Neural cell (in vitro differentiated cells): Measurements from ENCODE around the gene L1CAM. TPM values are rescaled to one million over a fixed set of nuclear protein-coding genes. Genes with fewer than 3 reads are reported as not detected.

ENCODE experiments used
- H2AFZ ChIP-seq: fragments of 200-600, 300-800 bp; sonication (generic), shearing (Covaris generic); 2 replicates; pipeline ENCODE4 v1.6.0; 2014; ENCODE audit warnings: low read depth, mild to moderate bottlenecking, antibody characterized with exemption, low read length, moderate library complexity
- H3F3A ChIP-seq: fragments of 200-600 bp; shearing (Covaris generic); 2 replicates; pipeline ENCODE4 v1.6.1; 2016; ENCODE audit warnings: mild to moderate bottlenecking, moderate library complexity, mixed read lengths, antibody characterized with exemption, low read length; ENCODE audit not compliant: insufficient read depth, poor library complexity, severe bottlenecking
- H3K27ac ChIP-seq: fragments of 200-600, 300-800 bp; sonication (generic), shearing (Covaris generic); 2 replicates; pipeline ENCODE4 v1.5.1; 2014; ENCODE audit warnings: mild to moderate bottlenecking, low read length, moderate library complexity
- H3K27me3 ChIP-seq: fragments of 300-800, 200-600 bp; sonication (generic), shearing (Covaris generic); 2 replicates; pipeline ENCODE4 v1.6.0; 2014; ENCODE audit warnings: mild to moderate bottlenecking, low read depth, low read length, moderate library complexity; ENCODE audit not compliant: insufficient read depth
- H3K36me3 ChIP-seq: fragments of 300-800, 200-600 bp; sonication (generic), shearing (Covaris generic); 2 replicates; pipeline ENCODE4 v1.5.1; 2014; ENCODE audit warnings: mild to moderate bottlenecking, antibody characterized with exemption, low read length, moderate library complexity; ENCODE audit not compliant: insufficient read depth
- H3K4me2 ChIP-seq: fragments of 300-800, 200-600 bp; sonication (generic), shearing (Covaris generic); 2 replicates; pipeline ENCODE4 v1.6.0; 2014; ENCODE audit warnings: mild to moderate bottlenecking, low read length
- H3K4me3 ChIP-seq: fragments of 300-800, 200-600 bp; sonication (generic), shearing (Covaris generic); 2 replicates; pipeline ENCODE4 v1.5.1; 2014; ENCODE audit warnings: mild to moderate bottlenecking, low read length, moderate library complexity
- H3K79me2 ChIP-seq: fragments of 200-600 bp; shearing (Covaris generic); replicated peaks from 2 replicates; pipeline ENCODE4 v1.6.0; 2014; ENCODE audit warnings: mild to moderate bottlenecking, low read length, moderate library complexity; ENCODE audit not compliant: insufficient read depth
- H3K9ac ChIP-seq: fragments of 300-800, 200-600 bp; sonication (generic), shearing (Covaris generic); 2 replicates; pipeline ENCODE4 v1.6.1; 2016; ENCODE audit warnings: mild to moderate bottlenecking, low read length, mixed read lengths
- H3K9me2 ChIP-seq: fragments of 200-600 bp; shearing (Covaris generic); 2 replicates; pipeline ENCODE4 v1.6.1; 2016; ENCODE audit warnings: mild to moderate bottlenecking, low read length, mixed read lengths; ENCODE audit not compliant: insufficient read depth
- H3K9me3 ChIP-seq: fragments of 200-600, 300-800 bp; sonication (generic), shearing (Covaris generic); 2 replicates; pipeline ENCODE4 v1.6.1; 2016; ENCODE audit warnings: mild to moderate bottlenecking, mixed run types, low read length, moderate library complexity, mixed read lengths
- H4K20me1 ChIP-seq: fragments of 200-600 bp; shearing (Covaris generic); 2 replicates; pipeline ENCODE4 v1.6.1; 2016; ENCODE audit warnings: mild to moderate bottlenecking, mixed run types; ENCODE audit not compliant: insufficient read depth
- EP300 ChIP-seq: fragments of 450-650 bp; conservative IDR thresholded peaks from 2 replicates; pipeline ENCODE4 v1.6.1; 2014; ENCODE audit warnings: antibody characterized with exemption, mild to moderate bottlenecking, moderate library complexity; ENCODE audit not compliant: poor library complexity, severe bottlenecking
- EZH2 ChIP-seq: fragments of 200-600, 300-800 bp; shearing (Covaris generic), sonication (generic); IDR thresholded peaks from 2 replicates; pipeline ENCODE4 v1.6.1; 2014; ENCODE audit warnings: antibody characterized with exemption, low read length, borderline replicate concordance, mild to moderate bottlenecking; ENCODE audit not compliant: insufficient read depth, poor library complexity, severe bottlenecking
- MXI1 ChIP-seq: fragments of 450-650 bp; conservative IDR thresholded peaks from 2 replicates; pipeline ENCODE4 v1.6.1; 2014; ENCODE audit warnings: antibody characterized with exemption, mild to moderate bottlenecking; ENCODE audit not compliant: poor library complexity, severe bottlenecking
- POLR2AphosphoS5 ChIP-seq: IDR thresholded peaks from 2 replicates; pipeline ENCODE4 v1.6.1; 2012
- RAD21 ChIP-seq: fragments of 450-650 bp; conservative IDR thresholded peaks from 2 replicates; pipeline ENCODE4 v1.6.1; 2014; ENCODE audit warnings: antibody characterized with exemption, mild to moderate bottlenecking, moderate library complexity
- SMC3 ChIP-seq: fragments of 450-650 bp; conservative IDR thresholded peaks from 2 replicates; pipeline ENCODE4 v1.6.1; 2014; ENCODE audit warnings: antibody characterized with exemption, mild to moderate bottlenecking, moderate library complexity; ENCODE audit not compliant: poor library complexity
- TAF1 ChIP-seq: IDR thresholded peaks from 2 replicates; pipeline ENCODE4 v1.6.1; 2012; ENCODE audit warnings: low read depth
- polyA plus RNA-seq: library from polyadenylated mRNA; depleted of rRNA; stranded (reverse); fragments of >200 nt; gene quantifications from 2 replicates; pipeline ENCODE4 v1.2.3, GENCODE V29; 2014
- TF ChIP-seq, protein P1 (sequence below): IDR thresholded peaks from 2 replicates; pipeline ENCODE4 v1.6.1; 2012; ENCODE audit warnings: borderline replicate concordance
- TF ChIP-seq, protein P2 (sequence below): fragments of 450-650 bp; IDR thresholded peaks from 2 replicates; pipeline ENCODE4 v1.5.1; 2014; ENCODE audit warnings: antibody characterized with exemption, mild to moderate bottlenecking, moderate library complexity; ENCODE audit not compliant: poor library complexity, severe bottlenecking

The L1CAM gene
- polyA plus RNA-seq, 1 donor from 2014 or later: 88.0 TPM

DNA sequence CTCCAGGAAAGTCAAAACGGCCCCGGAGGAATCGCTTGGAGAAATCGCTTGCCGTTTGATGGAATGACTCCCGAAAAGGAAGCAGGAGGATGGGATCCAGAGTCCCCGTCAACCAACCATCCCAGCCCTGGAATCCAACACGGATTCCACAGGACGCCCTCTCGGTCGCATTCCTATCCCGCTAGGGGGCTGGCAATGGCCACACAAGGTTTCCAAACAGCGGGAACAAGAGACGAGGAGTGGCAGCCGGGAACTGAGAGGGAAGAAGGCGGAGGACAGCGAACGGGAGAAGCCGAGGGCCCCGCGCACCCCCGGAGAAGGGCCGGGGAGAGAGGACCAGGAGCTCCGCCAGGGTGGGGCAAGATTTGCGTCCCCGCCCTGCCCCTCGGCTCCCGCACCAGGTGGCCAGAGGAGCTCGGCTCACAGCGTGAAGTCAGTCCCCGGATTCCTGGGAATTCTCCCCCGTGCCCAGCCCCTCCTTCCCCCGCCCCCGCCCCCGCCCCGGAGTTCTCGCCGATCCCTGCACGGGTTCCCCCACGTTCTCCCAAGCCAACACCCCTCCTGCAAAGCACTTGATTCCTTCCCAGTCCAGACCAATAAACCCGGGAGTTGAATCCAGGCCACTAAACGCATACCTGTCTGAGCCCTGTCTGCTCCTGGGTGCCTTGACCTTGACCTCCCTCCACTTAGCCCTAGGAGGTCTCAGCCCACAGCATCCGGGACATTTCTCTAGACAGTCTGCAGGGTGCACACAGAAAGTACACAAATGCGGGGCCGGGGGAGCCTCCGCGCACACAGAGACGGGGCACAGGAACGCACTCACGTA, 57.0 kb downstream of the L1CAM start:
- Histone ChIP-seq H3K27me3 (no peaks in the 10 kb centered on the region), H4K20me1 (no peaks in the 10 kb centered on the region), H3K27ac (peak overlapping the region; percentile 88), H3F3A (no peaks in the 10 kb centered on the region), H3K9ac (peak overlapping the region; percentile 91), H3K4me2 (peak overlapping the region; percentile 39), H3K9me2 (no peaks in the 10 kb centered on the region), H3K4me3 (peak overlapping the region; percentile 81), H3K9me3 (no peaks in the 10 kb centered on the region), H2AFZ (no peak overlapping the region), H3K79me2 (peaks cover 38% of the 10 kb centered on the region), H3K36me3 (no peaks in the 10 kb centered on the region)
- TF ChIP-seq, protein P1, sequence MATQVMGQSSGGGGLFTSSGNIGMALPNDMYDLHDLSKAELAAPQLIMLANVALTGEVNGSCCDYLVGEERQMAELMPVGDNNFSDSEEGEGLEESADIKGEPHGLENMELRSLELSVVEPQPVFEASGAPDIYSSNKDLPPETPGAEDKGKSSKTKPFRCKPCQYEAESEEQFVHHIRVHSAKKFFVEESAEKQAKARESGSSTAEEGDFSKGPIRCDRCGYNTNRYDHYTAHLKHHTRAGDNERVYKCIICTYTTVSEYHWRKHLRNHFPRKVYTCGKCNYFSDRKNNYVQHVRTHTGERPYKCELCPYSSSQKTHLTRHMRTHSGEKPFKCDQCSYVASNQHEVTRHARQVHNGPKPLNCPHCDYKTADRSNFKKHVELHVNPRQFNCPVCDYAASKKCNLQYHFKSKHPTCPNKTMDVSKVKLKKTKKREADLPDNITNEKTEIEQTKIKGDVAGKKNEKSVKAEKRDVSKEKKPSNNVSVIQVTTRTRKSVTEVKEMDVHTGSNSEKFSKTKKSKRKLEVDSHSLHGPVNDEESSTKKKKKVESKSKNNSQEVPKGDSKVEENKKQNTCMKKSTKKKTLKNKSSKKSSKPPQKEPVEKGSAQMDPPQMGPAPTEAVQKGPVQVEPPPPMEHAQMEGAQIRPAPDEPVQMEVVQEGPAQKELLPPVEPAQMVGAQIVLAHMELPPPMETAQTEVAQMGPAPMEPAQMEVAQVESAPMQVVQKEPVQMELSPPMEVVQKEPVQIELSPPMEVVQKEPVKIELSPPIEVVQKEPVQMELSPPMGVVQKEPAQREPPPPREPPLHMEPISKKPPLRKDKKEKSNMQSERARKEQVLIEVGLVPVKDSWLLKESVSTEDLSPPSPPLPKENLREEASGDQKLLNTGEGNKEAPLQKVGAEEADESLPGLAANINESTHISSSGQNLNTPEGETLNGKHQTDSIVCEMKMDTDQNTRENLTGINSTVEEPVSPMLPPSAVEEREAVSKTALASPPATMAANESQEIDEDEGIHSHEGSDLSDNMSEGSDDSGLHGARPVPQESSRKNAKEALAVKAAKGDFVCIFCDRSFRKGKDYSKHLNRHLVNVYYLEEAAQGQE: peak; percentile 60
- TF ChIP-seq TAF1 (peak; percentile 34), POLR2AphosphoS5 (no peak), EP300 (no peak), EZH2 (no peak), RAD21 (peak; percentile 42), SMC3 (peak; percentile 26), MXI1 (no peak)
- TF ChIP-seq, protein P2, sequence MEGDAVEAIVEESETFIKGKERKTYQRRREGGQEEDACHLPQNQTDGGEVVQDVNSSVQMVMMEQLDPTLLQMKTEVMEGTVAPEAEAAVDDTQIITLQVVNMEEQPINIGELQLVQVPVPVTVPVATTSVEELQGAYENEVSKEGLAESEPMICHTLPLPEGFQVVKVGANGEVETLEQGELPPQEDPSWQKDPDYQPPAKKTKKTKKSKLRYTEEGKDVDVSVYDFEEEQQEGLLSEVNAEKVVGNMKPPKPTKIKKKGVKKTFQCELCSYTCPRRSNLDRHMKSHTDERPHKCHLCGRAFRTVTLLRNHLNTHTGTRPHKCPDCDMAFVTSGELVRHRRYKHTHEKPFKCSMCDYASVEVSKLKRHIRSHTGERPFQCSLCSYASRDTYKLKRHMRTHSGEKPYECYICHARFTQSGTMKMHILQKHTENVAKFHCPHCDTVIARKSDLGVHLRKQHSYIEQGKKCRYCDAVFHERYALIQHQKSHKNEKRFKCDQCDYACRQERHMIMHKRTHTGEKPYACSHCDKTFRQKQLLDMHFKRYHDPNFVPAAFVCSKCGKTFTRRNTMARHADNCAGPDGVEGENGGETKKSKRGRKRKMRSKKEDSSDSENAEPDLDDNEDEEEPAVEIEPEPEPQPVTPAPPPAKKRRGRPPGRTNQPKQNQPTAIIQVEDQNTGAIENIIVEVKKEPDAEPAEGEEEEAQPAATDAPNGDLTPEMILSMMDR: peak; percentile 22

DNA sequence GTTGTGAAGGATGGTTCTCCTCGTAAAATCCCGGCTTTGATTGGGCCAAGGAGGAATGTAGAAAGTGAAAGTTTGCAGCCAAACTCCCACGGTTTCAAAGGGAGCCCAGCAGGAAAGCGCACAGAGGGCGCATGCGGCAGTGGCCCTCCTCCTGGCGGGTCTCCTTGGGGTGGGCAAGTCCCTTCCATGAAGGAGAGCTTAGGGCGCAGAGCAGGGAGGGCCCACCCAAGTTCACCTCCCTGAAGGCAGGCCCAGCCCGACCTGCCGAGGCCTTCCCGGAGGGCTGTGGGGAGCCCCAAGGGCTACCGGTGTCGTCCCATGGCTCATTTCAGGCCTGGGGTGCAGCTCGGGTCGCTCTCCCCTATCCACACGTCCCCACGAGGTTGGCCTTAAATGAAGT, 57.7 kb downstream of the L1CAM start:
- no peaks in the 10 kb centered on the region for H3K27me3 ChIP-seq
- peak overlapping the region; percentile 88 for H3K27ac ChIP-seq

More for the DNA sequence above, 57.7 kb downstream of the L1CAM start:
- Histone ChIP-seq H3K4me3 (peak overlapping the region; percentile 81), H3F3A (no peaks in the 10 kb centered on the region), H3K9me2 (no peaks in the 10 kb centered on the region), H3K9ac (peak overlapping the region; percentile 91), H3K4me2 (peak overlapping the region; percentile 39), H4K20me1 (no peaks in the 10 kb centered on the region), H3K9me3 (no peaks in the 10 kb centered on the region), H2AFZ (no peak overlapping the region), H3K36me3 (no peaks in the 10 kb centered on the region), H3K79me2 (peaks cover 43% of the 10 kb centered on the region)
- TF ChIP-seq EP300: no peak
- TF ChIP-seq, protein P1: no peak
- no peak for TF ChIP-seq TAF1
- TF ChIP-seq RAD21: no peak
- TF ChIP-seq, protein P2: no peak
- TF ChIP-seq MXI1: peak; percentile 15
